Measurements from ENCODE around the gene SAMSN1. TPM values are rescaled to one million over a fixed set of nuclear protein-coding genes. Genes with fewer than 3 reads are reported as not detected.
A peak's percentile ranks its signal among the peaks of the same experiment; 100 is the strongest.

Gene SAMSN1
- total and polyA plus RNA-seq, 2 donors from 2014 or later: 1.4 to 10.4 TPM

GRCh38 chr21:14589855-14590563 lies 43.9 kb upstream of the SAMSN1 start:
- H3K9ac ChIP-seq (ENCODE audit: low read length in 3 of 3): no peak overlapping the region
- TF ChIP-seq, protein P1, sequence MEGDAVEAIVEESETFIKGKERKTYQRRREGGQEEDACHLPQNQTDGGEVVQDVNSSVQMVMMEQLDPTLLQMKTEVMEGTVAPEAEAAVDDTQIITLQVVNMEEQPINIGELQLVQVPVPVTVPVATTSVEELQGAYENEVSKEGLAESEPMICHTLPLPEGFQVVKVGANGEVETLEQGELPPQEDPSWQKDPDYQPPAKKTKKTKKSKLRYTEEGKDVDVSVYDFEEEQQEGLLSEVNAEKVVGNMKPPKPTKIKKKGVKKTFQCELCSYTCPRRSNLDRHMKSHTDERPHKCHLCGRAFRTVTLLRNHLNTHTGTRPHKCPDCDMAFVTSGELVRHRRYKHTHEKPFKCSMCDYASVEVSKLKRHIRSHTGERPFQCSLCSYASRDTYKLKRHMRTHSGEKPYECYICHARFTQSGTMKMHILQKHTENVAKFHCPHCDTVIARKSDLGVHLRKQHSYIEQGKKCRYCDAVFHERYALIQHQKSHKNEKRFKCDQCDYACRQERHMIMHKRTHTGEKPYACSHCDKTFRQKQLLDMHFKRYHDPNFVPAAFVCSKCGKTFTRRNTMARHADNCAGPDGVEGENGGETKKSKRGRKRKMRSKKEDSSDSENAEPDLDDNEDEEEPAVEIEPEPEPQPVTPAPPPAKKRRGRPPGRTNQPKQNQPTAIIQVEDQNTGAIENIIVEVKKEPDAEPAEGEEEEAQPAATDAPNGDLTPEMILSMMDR (IDR thresholded peaks at IDR 0.05; ENCODE audit: borderline replicate concordance, extremely low read depth, insufficient read depth): no peak
- intact Hi-C loops (cut with DNase I): no loop called here
- H3K27me3 ChIP-seq (ENCODE audit: control insufficient read depth, insufficient read depth, low read length): no peaks in the 10 kb centered on the region
- no peak overlapping the region for H3K27ac ChIP-seq (ENCODE audit: low read depth in 2 of 2, low read length in 2 of 2)
- no peak for DNase-seq
- H3K36me3 ChIP-seq (ENCODE audit: control insufficient read depth in 2 of 3, insufficient read depth in 3 of 3, low read length in 3 of 3): no peaks in the 10 kb centered on the region
- H3K4me3 ChIP-seq (ENCODE audit: low read length in 3 of 3): no peak overlapping the region
- peak; percentile 71 for FAIRE-seq
- H3K9me3 ChIP-seq (ENCODE audit: control insufficient read depth in 2 of 3, insufficient read depth in 1 of 3, low read length in 3 of 3): no peaks in the 10 kb centered on the region
- H3K4me1 ChIP-seq (ENCODE audit: control insufficient read depth in 2 of 3, insufficient read depth in 2 of 3, low read depth in 1 of 3, low read length in 3 of 3): no peaks in the 10 kb centered on the region

- DNase-seq: no peak
- Histone ChIP-seq H3K36me3 (ENCODE audit: control insufficient read depth in 2 of 3, insufficient read depth in 3 of 3, low read length in 3 of 3) (no peaks in the 10 kb centered on the region), H3K4me3 (ENCODE audit: low read length in 3 of 3) (no peak overlapping the region), H3K9me3 (ENCODE audit: control insufficient read depth in 2 of 3, insufficient read depth in 1 of 3, low read length in 3 of 3) (no peaks in the 10 kb centered on the region), H3K27ac (ENCODE audit: low read depth in 2 of 2, low read length in 2 of 2) (no peak overlapping the region), H3K4me1 (ENCODE audit: control insufficient read depth in 2 of 3, insufficient read depth in 2 of 3, low read depth in 1 of 3, low read length in 3 of 3) (no peaks in the 10 kb centered on the region), H3K27me3 (ENCODE audit: control insufficient read depth, insufficient read depth, low read length) (no peaks in the 10 kb centered on the region), H3K9ac (ENCODE audit: low read length in 3 of 3) (no peak overlapping the region)
- no peak for FAIRE-seq
- intact Hi-C loops (cut with DNase I): no loop called here
- TF ChIP-seq, protein P1 (IDR thresholded peaks at IDR 0.05; ENCODE audit: borderline replicate concordance, extremely low read depth, insufficient read depth): no peak
Measured at GRCh38 chr21:14587266-14587665, 41.2 kb upstream of the SAMSN1 start.

- no peaks in the 10 kb centered on the region for H3K4me1 ChIP-seq (ENCODE audit: control insufficient read depth in 2 of 3, insufficient read depth in 2 of 3, low read depth in 1 of 3, low read length in 3 of 3)
- no peaks in the 10 kb centered on the region for H3K36me3 ChIP-seq (ENCODE audit: control insufficient read depth in 2 of 3, insufficient read depth in 3 of 3, low read length in 3 of 3)
- intact Hi-C loops (cut with DNase I): no loop called here
- no peak overlapping the region for H3K9ac ChIP-seq (ENCODE audit: low read length in 3 of 3)
- TF ChIP-seq, protein P1 (IDR thresholded peaks at IDR 0.05; ENCODE audit: borderline replicate concordance, extremely low read depth, insufficient read depth): no peak
- FAIRE-seq: no peak
- H3K9me3 ChIP-seq (ENCODE audit: control insufficient read depth in 2 of 3, insufficient read depth in 1 of 3, low read length in 3 of 3): no peaks in the 10 kb centered on the region
- no peak overlapping the region for H3K27ac ChIP-seq (ENCODE audit: low read depth in 2 of 2, low read length in 2 of 2)
- no peaks in the 10 kb centered on the region for H3K27me3 ChIP-seq (ENCODE audit: control insufficient read depth, insufficient read depth, low read length)
- no peak overlapping the region for H3K4me3 ChIP-seq (ENCODE audit: low read length in 3 of 3)
- DNase-seq: no peak
Measured at GRCh38 chr21:14585122-14585521, 39.0 kb upstream of the SAMSN1 start.

All from kidney (tissue), 14 donors.